Mesenteric fat pad (tissue), 1 donor: ENCODE data around the gene MEGF10. TPM values are rescaled to one million over a fixed set of nuclear protein-coding genes. Genes with fewer than 3 reads are reported as not detected.

Experiments used
- DNase-seq: peaks from one replicate; pipeline ENCODE4 v3.0.0-alpha.2; 2020; ENCODE audit warnings: low spot score
- total RNA-seq: library from RNA; stranded (reverse); fragmentation: NEBNext Ultra II Directional; extraction: Animal tissue kit (Norgen Biotek cat#: 25700); gene quantifications from one replicate; pipeline ENCODE4 v1.2.1, GENCODE V29; 2021
- donor health status: DM: yes; HTN: yes; CAD: no.

Gene MEGF10
- total RNA-seq, 1 donor from 2014 or later = 0.58 TPM

- DNase-seq = no peak
Measured at GRCh38 chr5:127367946-127368465, 77.4 kb downstream of the MEGF10 start.

DNA sequence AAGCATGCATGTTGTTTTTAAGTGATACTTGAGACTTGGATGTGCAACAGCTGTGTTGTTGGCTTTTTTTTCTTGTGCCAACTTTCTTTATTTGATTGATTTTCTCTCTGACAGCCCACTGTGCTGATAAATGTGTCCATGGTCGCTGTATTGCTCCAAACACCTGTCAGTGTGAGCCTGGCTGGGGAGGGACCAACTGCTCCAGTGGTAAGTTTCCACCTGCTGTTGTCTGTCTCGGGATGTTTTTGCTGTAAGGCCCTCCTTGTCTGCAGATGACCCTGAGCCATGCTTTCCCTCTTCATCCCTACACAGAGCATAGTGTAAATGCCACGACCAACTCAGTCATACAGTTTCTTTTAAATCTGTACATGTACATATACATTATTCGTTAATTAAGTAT lies 79.2 kb downstream of the MEGF10 start:
- DNase-seq = no peak

- no peak for DNase-seq
Measured at GRCh38 chr5:127370631-127371030, 80.0 kb downstream of the MEGF10 start.

GRCh38 chr5:127373858-127374491 lies 83.4 kb downstream of the MEGF10 start:
- no peak for DNase-seq

DNA sequence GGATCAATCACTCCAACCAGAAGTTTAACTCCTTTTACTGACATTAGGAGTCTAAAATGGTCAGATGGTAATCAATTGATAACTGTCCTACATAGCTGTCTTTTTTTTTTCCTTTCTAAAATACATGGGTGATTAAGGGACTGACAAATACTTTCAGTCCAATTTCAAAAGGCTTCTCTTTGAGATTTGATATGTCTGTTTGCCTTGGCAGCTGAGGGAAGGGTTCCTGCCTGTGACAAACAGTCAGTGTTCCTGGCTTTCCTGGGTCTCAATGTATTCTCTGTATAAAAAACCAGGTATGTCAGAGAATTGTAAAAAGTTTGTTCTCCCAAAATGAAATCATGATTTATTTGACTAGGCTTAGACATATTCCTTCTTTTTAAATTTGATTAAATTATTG lies 84.5 kb downstream of the MEGF10 start:
- no peak for DNase-seq

- no peak for DNase-seq
Measured at GRCh38 chr5:127375544-127376091, 85.0 kb downstream of the MEGF10 start.

DNA sequence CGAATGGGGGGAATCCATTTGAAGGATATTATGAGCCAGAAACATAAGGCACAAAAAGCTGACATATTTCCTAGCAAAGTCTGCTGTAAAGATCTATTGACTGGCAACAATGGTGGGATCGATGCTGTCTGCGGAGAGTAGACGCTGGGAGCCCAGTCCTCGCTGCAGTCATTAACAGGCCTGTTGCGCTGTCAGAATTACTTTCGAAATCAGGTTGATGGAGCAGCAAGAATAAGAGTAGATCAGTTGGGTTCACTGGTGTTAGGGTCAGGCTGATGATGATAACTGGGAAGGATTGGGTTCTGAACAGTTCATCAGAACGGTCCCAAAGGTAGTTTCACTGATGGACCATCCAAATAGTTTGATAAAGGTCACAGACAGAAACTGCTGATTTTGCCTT lies 87.1 kb downstream of the MEGF10 start:
- DNase-seq = no peak

DNA sequence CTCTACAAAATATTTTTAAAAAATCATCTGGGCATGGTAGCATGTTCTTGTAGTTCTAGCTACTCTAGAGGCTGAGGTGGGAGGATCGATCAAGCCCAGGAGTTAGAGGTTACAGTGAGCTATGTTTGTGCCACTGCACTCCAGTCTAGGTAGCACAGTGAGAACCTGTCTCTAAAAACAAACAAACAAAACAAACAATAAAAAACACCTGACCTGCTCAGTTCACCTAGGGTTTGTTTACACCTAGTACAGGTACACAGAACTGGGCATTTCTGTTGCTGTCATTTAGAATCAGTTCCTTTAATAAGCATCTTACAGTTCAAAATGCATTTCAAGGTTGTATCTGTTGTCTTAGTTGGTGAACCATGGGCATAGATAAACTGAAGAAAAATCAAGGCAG lies 95.3 kb downstream of the MEGF10 start:
- DNase-seq = no peak

- DNase-seq = no peak
Measured at GRCh38 chr5:127386557-127386956, 96.0 kb downstream of the MEGF10 start.

DNA sequence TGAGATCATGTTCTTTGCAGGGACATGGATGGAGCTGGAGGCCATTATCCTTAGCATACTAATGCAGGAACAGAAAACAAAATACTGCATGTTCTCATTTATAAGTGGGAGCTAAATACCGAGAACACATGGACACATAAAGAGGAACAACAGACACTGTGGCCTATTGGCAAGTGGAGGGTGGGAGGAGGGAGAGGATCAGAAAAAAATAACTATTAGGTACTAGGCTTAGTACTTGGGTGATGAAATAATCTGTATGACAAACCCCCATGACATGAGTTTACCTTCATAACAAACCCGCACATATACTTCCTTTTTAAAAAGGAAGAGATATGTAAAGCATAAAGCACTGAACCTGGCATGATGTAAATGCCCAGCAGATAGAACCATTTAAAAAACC lies 99.0 kb downstream of the MEGF10 start:
- DNase-seq = no peak

GRCh38 chr5:127392762-127393161 lies 102.2 kb downstream of the MEGF10 start:
- no peak for DNase-seq

GRCh38 chr5:127396490-127397155 lies 106.0 kb downstream of the MEGF10 start:
- DNase-seq = no peak

GRCh38 chr5:127398508-127398907 lies 107.9 kb downstream of the MEGF10 start:
- DNase-seq = no peak

- no peak for DNase-seq
Measured at GRCh38 chr5:127399068-127399467, 108.5 kb downstream of the MEGF10 start.

DNA sequence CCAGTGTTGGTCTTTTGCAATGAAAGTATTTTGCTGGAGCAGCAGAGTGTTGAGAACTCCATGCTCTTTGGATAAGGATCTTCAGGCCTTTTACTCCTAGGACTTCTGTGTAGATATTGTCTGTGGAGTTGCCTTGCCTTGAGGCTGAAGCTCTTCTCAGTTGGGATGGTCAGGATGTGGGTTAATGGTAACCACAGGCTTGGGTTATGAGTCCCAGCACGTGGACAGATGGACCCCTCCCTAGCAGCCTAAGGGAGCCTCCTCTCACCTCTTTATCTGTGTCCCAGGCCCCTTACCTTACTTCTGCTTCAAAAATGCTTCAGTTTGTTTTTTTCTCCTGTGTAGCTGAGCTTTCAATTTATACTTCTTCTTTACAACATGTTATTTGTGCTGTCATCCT lies 109.9 kb downstream of the MEGF10 start:
- no peak for DNase-seq

GRCh38 chr5:127400946-127401670 lies 110.5 kb downstream of the MEGF10 start:
- no peak for DNase-seq

DNA sequence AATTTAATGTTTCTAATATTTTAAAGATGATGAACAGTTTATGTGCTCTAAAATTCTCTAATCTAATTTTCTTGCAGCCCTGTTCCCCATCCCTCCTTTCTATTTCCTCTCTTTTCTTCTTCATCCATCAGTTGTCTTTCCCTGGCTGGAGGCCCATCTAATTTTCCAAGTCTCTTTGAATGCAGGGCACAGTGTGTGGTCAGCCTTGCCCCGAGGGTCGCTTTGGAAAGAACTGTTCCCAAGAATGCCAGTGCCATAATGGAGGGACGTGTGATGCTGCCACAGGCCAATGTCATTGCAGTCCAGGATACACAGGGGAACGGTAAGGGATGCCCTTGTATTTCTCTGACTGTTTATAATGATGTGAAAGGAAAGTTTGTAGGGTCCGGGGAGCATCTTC lies 111.8 kb downstream of the MEGF10 start:
- no peak for DNase-seq

DNA sequence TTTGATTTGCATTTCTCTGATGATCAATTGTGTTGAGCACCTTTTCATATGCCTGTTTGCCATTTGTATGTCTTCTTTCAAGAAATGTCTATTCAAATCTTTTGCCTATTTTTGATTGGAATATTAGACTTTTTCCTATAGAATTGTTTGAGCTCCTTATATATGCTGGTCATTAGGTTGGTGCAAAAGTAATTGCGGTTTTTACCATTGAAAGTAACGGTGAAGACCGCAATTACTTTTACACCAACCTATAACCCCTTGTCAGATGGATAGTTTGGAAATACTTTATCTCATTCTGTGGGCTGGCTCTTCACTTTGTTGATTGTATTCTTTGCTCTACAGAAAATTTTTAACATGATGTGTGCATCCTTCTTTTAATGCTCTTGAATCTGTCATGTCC lies 113.6 kb downstream of the MEGF10 start:
- DNase-seq = no peak

DNA sequence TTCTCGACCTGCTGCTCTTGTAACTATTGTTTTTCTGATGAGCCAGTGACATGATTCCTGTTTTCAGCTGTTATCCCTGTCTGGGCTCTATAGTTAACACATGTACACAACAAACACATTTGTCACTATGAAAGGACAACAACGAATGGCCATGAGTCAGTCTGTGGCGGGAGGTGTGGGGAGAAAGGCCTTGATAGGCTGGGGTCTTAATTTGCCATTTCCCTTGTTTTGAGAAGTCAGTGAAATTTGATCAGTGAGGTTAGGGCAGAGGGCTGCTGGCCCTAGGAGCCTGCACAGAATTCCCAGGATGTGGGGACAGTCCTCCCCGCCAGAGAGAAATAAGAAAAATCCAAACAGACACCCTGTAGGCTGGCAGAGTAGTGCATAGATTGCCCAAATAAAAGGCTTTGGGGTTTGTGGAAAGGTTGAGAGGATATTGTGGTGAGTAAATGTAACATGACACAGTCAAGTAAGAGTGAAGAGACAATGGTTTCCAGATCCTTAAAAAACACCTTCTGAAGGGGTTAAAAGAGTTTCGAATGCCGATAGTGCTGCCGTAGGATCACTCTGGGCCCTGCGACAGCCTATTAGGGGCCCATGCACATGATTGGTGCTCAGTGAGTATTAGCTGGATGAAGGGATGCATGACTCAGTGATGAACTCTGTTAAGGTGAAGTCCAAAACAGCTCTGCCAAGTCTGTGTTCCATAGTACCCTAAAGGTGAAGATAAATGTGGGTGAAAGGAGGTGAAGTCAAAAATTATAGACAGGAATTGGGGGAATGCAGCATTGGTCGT lies 115.9 kb downstream of the MEGF10 start:
- DNase-seq = no peak

GRCh38 chr5:127409246-127409917 lies 118.8 kb downstream of the MEGF10 start:
- no peak for DNase-seq
